ENCODE measurements around the gene SMYD5.

DNA sequence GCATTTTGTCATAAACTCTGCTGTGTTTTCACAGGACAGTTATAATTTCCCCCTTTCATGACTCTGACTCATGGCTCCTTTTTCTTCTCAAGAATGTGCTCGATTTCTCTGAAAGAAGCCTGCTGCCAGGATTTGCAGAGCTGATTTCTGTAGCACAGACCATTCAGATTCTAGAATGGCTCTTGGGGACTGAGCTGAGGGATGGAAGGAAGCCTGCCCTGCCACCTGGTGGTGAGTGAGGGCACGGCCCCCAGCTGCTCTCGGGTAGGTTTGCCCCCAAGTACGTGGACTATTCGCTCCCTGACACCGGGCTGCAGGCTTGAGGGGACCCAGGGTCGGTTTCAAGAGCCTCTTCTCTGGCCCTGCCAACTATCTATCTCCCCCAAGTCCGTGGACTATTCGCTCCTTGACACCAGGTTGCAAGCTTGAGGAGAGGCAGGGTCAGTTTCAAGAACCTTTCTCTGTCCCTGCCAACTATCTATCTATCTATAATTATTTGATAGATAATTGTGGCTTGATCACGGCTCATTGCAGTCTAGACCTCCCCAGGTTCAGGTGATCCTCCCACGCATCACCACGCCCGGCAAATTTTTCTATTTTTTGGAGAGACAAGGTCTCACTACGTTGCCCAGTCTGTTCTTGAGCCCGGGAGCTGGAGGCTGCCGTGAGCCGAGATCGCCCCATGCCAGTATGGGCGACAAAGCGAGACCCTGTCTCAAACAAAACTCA is 1.4 kb upstream of the SMYD5 start:
- no peak for TF ChIP-seq TAF1 (IDR thresholded peaks at IDR 0.05; ENCODE audit: low read depth, low read length)
- no peak for TF ChIP-seq SPI1 (IDR thresholded peaks at IDR 0.05; ENCODE audit: low read depth, low read length)
- no peak for TF ChIP-seq POLR2A (IDR thresholded peaks at IDR 0.05; ENCODE audit: low read depth, low read length)
